ENCODE measurements around the gene FZD10.

The FZD10 gene

GRCh38 chr12:130160306-130160705 lies 2.0 kb upstream of the FZD10 start:
- in situ Hi-C loops (cut with MboI; ENCODE audit: low sequenced_read_pairs, unreplicated experiment) = no loop called here
- TF ChIP-seq CTCF (IDR thresholded peaks at IDR 0.05; ENCODE audit: borderline replicate concordance, control extremely low read depth, extremely low read depth, insufficient read depth, missing control alignments) = no peak
- DNase-seq (ENCODE audit: low spot score) = no peak

- no peak for TF ChIP-seq CTCF (IDR thresholded peaks at IDR 0.05; ENCODE audit: borderline replicate concordance, control extremely low read depth, extremely low read depth, insufficient read depth, missing control alignments)
- no peak for DNase-seq (ENCODE audit: low spot score)
- in situ Hi-C loops (cut with MboI; ENCODE audit: low sequenced_read_pairs, unreplicated experiment) = no loop called here
Measured at GRCh38 chr12:130160711-130161231, 1.5 kb upstream of the FZD10 start.

- no peak for DNase-seq (ENCODE audit: low spot score)
- TF ChIP-seq CTCF (IDR thresholded peaks at IDR 0.05; ENCODE audit: borderline replicate concordance, control extremely low read depth, extremely low read depth, insufficient read depth, missing control alignments) = no peak
- in situ Hi-C loops (cut with MboI; ENCODE audit: low sequenced_read_pairs, unreplicated experiment) = no loop called here
Measured at GRCh38 chr12:130161261-130162243, 712 bp upstream of the FZD10 start.

GRCh38 chr12:130162745-130163460 lies 639 bp downstream of the FZD10 start:
- no peak for TF ChIP-seq CTCF (IDR thresholded peaks at IDR 0.05; ENCODE audit: borderline replicate concordance, control extremely low read depth, extremely low read depth, insufficient read depth, missing control alignments)
- in situ Hi-C loops (cut with MboI; ENCODE audit: low sequenced_read_pairs, unreplicated experiment) = no loop called here
- DNase-seq (ENCODE audit: low spot score) = no peak

GRCh38 chr12:130163461-130164215 lies 1.4 kb downstream of the FZD10 start:
- in situ Hi-C loops (cut with MboI; ENCODE audit: low sequenced_read_pairs, unreplicated experiment) = no loop called here
- no peak for TF ChIP-seq CTCF (IDR thresholded peaks at IDR 0.05; ENCODE audit: borderline replicate concordance, control extremely low read depth, extremely low read depth, insufficient read depth, missing control alignments)
- no peak for DNase-seq (ENCODE audit: low spot score)

GRCh38 chr12:130164216-130164542 lies 1.9 kb downstream of the FZD10 start:
- in situ Hi-C loops (cut with MboI; ENCODE audit: low sequenced_read_pairs, unreplicated experiment) = no loop called here
- DNase-seq (ENCODE audit: low spot score) = no peak
- no peak for TF ChIP-seq CTCF (IDR thresholded peaks at IDR 0.05; ENCODE audit: borderline replicate concordance, control extremely low read depth, extremely low read depth, insufficient read depth, missing control alignments)

Measured in GM13976 (cell line).